ENCODE measurements around the gene STK17A. TPM values are rescaled to one million over a fixed set of nuclear protein-coding genes. Genes with fewer than 3 reads are reported as not detected.

The STK17A gene
- total and polyA plus RNA-seq, 4 donors, result 16.9 to 18.8 (median 18.0) TPM

Other genes starting within 250 kb of the STK17A start
- 10 to 100 TPM; 51.2 to 56.1 TPM for gene COA1, start 146.4 kb downstream of the STK17A start, total RNA-seq
- gene COA1, start 146.4 kb downstream of the STK17A start, polyA plus RNA-seq (ENCODE audit: insufficient read length in 2 of 2), result 10 to 100 TPM; 62.1 to 72.8 TPM
- gene BLVRA, start 175.6 kb downstream of the STK17A start, total RNA-seq, result 10 to 100 TPM; 22.6 to 37.7 TPM
- gene BLVRA, start 175.6 kb downstream of the STK17A start, polyA plus RNA-seq (ENCODE audit: insufficient read length in 2 of 2), result 10 to 100 TPM; 48.0 to 48.9 TPM